ENCODE measurements around the gene C13orf46. TPM values are rescaled to one million over a fixed set of nuclear protein-coding genes. Genes with fewer than 3 reads are reported as not detected.
A peak's percentile ranks its signal among the peaks of the same experiment; 100 is the strongest.

Gene C13orf46
- total and polyA plus RNA-seq, 8 donors = 2.9 to 23.1 (median 10.6) TPM

GRCh38 chr13:113937527-113938180 lies 36.2 kb downstream of the C13orf46 start:
- no peak for FAIRE-seq
- Histone ChIP-seq H3K4me1 (peaks cover 0 to 7% (median 0%) of the 10 kb centered on the region in 3 donors), H3K36me3 (no peaks in the 10 kb centered on the region), H3K27ac (no peak overlapping the region), H3K4me3 (no peak overlapping the region), H3K27me3 (no peaks in the 10 kb centered on the region), H3K9me3 (no peaks in the 10 kb centered on the region)
- WGBS, 2 donors = 50 to 63% methylated on average over 20 of the region's 20 CpGs
- ATAC-seq = no peak
- no peak for TF ChIP-seq CTCF (IDR thresholded peaks at IDR 0.05)
- intact Hi-C loops (cut with DNase I) = loop anchor here in 1 of 3 donors (10.0 kb wide), 1 partner anchor 113 kb away; no protein-coding TSS in a partner anchor
- DNase-seq = no peak

GRCh38 chr13:113937073-113937472 lies 36.8 kb downstream of the C13orf46 start:
- no peak for TF ChIP-seq CTCF (IDR thresholded peaks at IDR 0.05)
- no peak overlapping the region for H3K4me3 ChIP-seq
- ATAC-seq = no peak
- DNase-seq = peak in 1 of 6 donors; percentile 42
- no peaks in the 10 kb centered on the region for H3K27me3 ChIP-seq
- WGBS, 2 donors = 65 to 83% methylated on average over 12 of the region's 12 CpGs
- FAIRE-seq = no peak
- H3K4me1 ChIP-seq = peaks cover 0 to 7% (median 0%) of the 10 kb centered on the region in 3 donors
- intact Hi-C loops (cut with DNase I) = loop anchor here in 1 of 3 donors (10.0 kb wide), 1 partner anchor 112 kb away; no protein-coding TSS in a partner anchor
- H3K27ac ChIP-seq = no peak overlapping the region
- no peaks in the 10 kb centered on the region for H3K9me3 ChIP-seq
- H3K36me3 ChIP-seq = no peaks in the 10 kb centered on the region

- Histone ChIP-seq H3K4me3 (no peak overlapping the region), H3K27me3 (no peaks in the 10 kb centered on the region), H3K4me1 (peaks cover 0 to 7% (median 0%) of the 10 kb centered on the region in 3 donors), H3K9me3 (no peaks in the 10 kb centered on the region), H3K27ac (no peak overlapping the region), H3K36me3 (no peaks in the 10 kb centered on the region)
- FAIRE-seq (no peak), ATAC-seq (no peak), DNase-seq (peak in 1 of 6 donors; percentile 26)
- intact Hi-C loops (cut with DNase I) = loop anchor here in 1 of 3 donors (10.0 kb wide), 1 partner anchor 112 kb away; no protein-coding TSS in a partner anchor
- 76 to 84% methylated on average over 25 of the region's 25 CpGs for WGBS, 2 donors
- no peak for TF ChIP-seq CTCF (IDR thresholded peaks at IDR 0.05)
Observed at GRCh38 chr13:113936166-113936965, 37.5 kb downstream of the C13orf46 start.

GRCh38 chr13:113935001-113935844 lies 38.7 kb downstream of the C13orf46 start:
- TF ChIP-seq CTCF (IDR thresholded peaks at IDR 0.05) = no peak
- Histone ChIP-seq H3K36me3 (no peaks in the 10 kb centered on the region), H3K4me3 (no peak overlapping the region), H3K4me1 (peaks cover 0 to 7% (median 0%) of the 10 kb centered on the region in 3 donors), H3K27me3 (no peaks in the 10 kb centered on the region), H3K9me3 (no peaks in the 10 kb centered on the region), H3K27ac (no peak overlapping the region)
- FAIRE-seq (no peak), DNase-seq (peak in 1 of 6 donors; percentile 49), ATAC-seq (no peak)
- WGBS, 2 donors = 65 to 76% methylated on average over 21 of the region's 21 CpGs
- intact Hi-C loops (cut with DNase I) = loop anchor here in 1 of 3 donors (10.0 kb wide), 1 partner anchor 110 kb away; no protein-coding TSS in a partner anchor
